ENCODE measurements around the gene NNAT. TPM values are rescaled to one million over a fixed set of nuclear protein-coding genes. Genes with fewer than 3 reads are reported as not detected.
"Not testable (repeated sequence)": the region's sequence is repeated elsewhere in the genome, so short reads cannot be mapped to it uniquely, and the experiment has no call there.

NNAT gene
- total and polyA plus RNA-seq, 8 donors = 2.8 to 65.2 (median 9.0) TPM

DNA sequence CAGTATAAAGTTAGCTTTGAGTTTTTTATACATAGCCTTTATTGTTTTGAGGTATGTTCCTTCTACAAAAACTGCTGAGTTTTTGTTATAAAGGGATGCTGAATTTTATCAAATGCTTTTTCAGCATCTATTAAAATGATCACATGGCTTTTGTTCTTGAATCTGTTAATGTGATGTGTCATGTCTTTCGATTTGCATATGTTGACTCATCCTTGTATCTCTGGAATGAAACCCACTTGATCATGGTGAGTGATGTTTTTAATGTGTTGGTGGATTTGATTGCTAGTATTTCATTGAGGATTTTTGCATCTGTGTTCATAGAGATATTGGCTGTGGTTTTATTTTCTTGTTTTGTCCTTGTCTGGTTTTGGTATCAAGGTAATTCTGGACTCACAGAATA lies 31.4 kb downstream of the NNAT start:
- peaks cover 0 to 14% (median 0%) of the 10 kb centered on the region in 3 donors for H3K27me3 ChIP-seq
- H3K4me1 ChIP-seq = no peaks in the 10 kb centered on the region
- intact Hi-C loops (cut with DNase I; ENCODE audit: low total_unique reads) = no loop called here
- no peak for DNase-seq
- H3K4me3 ChIP-seq = no peak overlapping the region
- WGBS, 5 donors = 51 to 75% (median 67%) methylated on average over 1 of the region's 1 CpG
- no peak overlapping the region for H3K27ac ChIP-seq
- H3K9me3 ChIP-seq = no peaks in the 10 kb centered on the region
- no peak for TF ChIP-seq POLR2AphosphoS5 (IDR thresholded peaks at IDR 0.05)
- TF ChIP-seq EP300 (IDR thresholded peaks at IDR 0.05) = no peak
- TF ChIP-seq, protein P1, sequence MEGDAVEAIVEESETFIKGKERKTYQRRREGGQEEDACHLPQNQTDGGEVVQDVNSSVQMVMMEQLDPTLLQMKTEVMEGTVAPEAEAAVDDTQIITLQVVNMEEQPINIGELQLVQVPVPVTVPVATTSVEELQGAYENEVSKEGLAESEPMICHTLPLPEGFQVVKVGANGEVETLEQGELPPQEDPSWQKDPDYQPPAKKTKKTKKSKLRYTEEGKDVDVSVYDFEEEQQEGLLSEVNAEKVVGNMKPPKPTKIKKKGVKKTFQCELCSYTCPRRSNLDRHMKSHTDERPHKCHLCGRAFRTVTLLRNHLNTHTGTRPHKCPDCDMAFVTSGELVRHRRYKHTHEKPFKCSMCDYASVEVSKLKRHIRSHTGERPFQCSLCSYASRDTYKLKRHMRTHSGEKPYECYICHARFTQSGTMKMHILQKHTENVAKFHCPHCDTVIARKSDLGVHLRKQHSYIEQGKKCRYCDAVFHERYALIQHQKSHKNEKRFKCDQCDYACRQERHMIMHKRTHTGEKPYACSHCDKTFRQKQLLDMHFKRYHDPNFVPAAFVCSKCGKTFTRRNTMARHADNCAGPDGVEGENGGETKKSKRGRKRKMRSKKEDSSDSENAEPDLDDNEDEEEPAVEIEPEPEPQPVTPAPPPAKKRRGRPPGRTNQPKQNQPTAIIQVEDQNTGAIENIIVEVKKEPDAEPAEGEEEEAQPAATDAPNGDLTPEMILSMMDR (IDR thresholded peaks at IDR 0.05) = no peak
- TF ChIP-seq POLR2A (IDR thresholded peaks at IDR 0.05) = no peak
- H3K36me3 ChIP-seq = no peaks in the 10 kb centered on the region

DNA sequence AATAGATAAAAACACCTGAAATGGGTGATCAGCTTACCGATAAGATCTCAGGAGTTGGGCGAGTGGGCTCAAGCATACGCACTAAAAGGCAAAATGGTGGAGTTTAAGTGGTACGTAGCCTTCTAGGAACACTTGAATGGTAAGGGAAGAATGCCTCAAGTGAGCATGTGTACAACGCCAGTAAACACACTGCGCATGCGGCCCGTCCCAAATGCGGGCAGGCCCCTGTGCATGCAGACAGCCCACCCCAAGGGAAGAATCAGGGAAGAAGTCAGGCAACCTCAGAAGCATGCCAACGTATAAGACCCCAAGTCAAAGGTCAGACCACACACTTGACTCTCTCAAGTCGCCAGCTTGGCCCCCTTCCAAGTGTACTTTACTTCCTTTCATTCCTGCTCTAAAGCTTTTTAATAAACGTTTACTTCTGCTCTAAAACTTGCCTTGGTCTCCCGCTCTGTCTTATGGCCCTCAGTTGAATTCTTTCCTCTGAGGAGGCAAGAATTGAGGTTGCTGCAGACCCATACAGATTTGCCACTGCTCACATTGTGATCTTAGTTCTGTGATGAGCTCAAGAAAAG lies 33.8 kb downstream of the NNAT start:
- H3K4me1 ChIP-seq; H3K4me3 ChIP-seq; intact Hi-C loops (cut with DNase I; ENCODE audit: low total_unique reads); H3K9me3 ChIP-seq; H3K27ac ChIP-seq; DNase-seq; H3K36me3 ChIP-seq: not testable (repeated sequence)
- H3K27me3 ChIP-seq = peaks cover 0 to 20% (median 3%) of the 10 kb centered on the region in 3 donors
- WGBS, 5 donors = 58 to 67% (median 62%) methylated on average over 13 of the region's 13 CpGs

DNA sequence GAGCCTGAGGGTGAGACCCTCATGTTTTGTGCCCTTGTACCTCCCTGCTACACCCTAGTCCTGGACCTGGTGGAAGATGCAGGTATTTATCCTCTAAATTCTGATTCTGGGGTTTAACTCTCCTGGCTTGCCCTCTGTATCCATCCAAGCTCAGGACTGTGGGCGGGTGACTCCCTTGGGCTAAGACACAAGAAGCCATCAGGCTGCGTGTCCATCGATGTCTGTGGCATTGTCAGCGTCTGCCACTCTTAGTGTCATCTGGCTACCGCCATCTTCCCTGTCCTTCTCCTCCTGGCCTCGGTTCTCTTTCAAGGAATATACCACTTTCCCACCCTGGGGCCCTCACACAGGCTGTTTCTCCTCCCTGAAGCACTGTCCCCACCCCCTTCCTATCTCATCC lies 35.5 kb downstream of the NNAT start:
- no peak overlapping the region for H3K4me3 ChIP-seq
- no peaks in the 10 kb centered on the region for H3K9me3 ChIP-seq
- peaks cover 0 to 28% (median 6%) of the 10 kb centered on the region in 3 donors for H3K27me3 ChIP-seq
- H3K36me3 ChIP-seq = no peaks in the 10 kb centered on the region
- WGBS, 5 donors = 82 to 92% (median 86%) methylated on average over 6 of the region's 6 CpGs
- no peak for DNase-seq
- no peak overlapping the region for H3K27ac ChIP-seq
- intact Hi-C loops (cut with DNase I; ENCODE audit: low total_unique reads) = no loop called here
- H3K4me1 ChIP-seq = no peaks in the 10 kb centered on the region
- TF ChIP-seq POLR2AphosphoS5 (IDR thresholded peaks at IDR 0.05) (no peak), EP300 (IDR thresholded peaks at IDR 0.05) (no peak), POLR2A (IDR thresholded peaks at IDR 0.05) (no peak)
- TF ChIP-seq, protein P1 (IDR thresholded peaks at IDR 0.05) = no peak

DNA sequence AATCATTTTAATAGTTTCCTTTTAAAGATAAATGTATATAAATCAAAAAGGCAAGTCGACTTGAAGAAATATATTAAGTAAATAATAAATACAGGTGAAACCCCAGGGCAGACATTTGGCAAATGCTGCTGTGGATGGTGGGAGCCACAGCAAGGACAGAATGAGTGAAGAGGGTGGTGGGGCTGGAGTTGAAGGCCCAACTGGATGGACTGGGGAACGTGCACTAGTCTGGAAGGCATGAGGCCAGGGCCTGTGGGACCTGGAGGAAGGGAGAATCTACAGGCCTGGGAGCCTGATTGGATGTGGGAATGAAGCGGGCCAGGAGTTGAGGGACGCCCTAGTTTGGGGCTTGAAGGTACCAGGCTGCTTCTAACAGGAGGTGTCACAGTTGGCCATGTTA lies 37.3 kb downstream of the NNAT start:
- DNase-seq = no peak
- H3K4me1 ChIP-seq = no peaks in the 10 kb centered on the region
- no peaks in the 10 kb centered on the region for H3K36me3 ChIP-seq
- peaks cover 0 to 44% (median 21%) of the 10 kb centered on the region in 3 donors for H3K27me3 ChIP-seq
- intact Hi-C loops (cut with DNase I; ENCODE audit: low total_unique reads) = no loop called here
- no peak overlapping the region for H3K4me3 ChIP-seq
- H3K9me3 ChIP-seq = no peaks in the 10 kb centered on the region
- WGBS, 5 donors = 77 to 81% (median 80%) methylated on average over 4 of the region's 4 CpGs
- H3K27ac ChIP-seq = no peak overlapping the region
- TF ChIP-seq POLR2A (IDR thresholded peaks at IDR 0.05) = no peak
- TF ChIP-seq, protein P1 (IDR thresholded peaks at IDR 0.05) = no peak

DNA sequence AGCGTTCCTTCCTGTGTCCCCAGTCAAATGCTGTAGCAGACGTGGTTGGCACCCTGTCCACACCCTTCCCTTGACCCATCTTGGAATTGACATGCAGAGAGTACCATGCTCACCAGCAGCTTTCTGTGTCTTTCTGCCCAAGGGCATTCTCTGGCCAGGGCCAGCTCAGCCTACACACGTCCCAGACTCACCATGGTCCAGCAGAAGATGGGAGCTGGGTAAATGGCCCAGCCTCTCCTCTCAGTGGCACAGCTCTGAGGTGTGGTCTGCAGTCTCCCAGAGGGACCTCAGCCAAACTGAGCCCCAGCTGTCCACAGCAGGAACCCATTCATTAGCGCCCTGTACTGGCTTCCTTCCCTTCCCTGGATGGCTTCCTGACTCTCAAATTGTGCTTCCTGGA lies 37.7 kb downstream of the NNAT start:
- Histone ChIP-seq H3K4me1 (no peaks in the 10 kb centered on the region), H3K4me3 (no peak overlapping the region), H3K27me3 (peaks cover 0 to 49% (median 25%) of the 10 kb centered on the region in 3 donors), H3K36me3 (no peaks in the 10 kb centered on the region), H3K9me3 (no peaks in the 10 kb centered on the region), H3K27ac (no peak overlapping the region)
- WGBS, 5 donors = 74 to 85% (median 77%) methylated on average over 4 of the region's 4 CpGs
- TF ChIP-seq POLR2A (IDR thresholded peaks at IDR 0.05) = no peak
- TF ChIP-seq EP300 (IDR thresholded peaks at IDR 0.05) = no peak
- TF ChIP-seq, protein P1 (IDR thresholded peaks at IDR 0.05) = no peak
- no peak for TF ChIP-seq POLR2AphosphoS5 (IDR thresholded peaks at IDR 0.05)
- no peak for DNase-seq
- intact Hi-C loops (cut with DNase I; ENCODE audit: low total_unique reads) = no loop called here

All from stomach (tissue), 9 donors.